HepG2 (cell line): ENCODE measurements around the gene GNA12. TPM values are rescaled to one million over a fixed set of nuclear protein-coding genes. Genes with fewer than 3 reads are reported as not detected.

Experiments
- ATAC-seq: fragments of 200-7000 bp; cut with Tn5 transposase; 3 replicates; pipeline ENCODE4 v1.9.1; 2020; ENCODE audit warnings: mild to moderate bottlenecking, moderate library complexity
- BruUV-seq: library from RNA; stranded (reverse); fragments of 400-500 nt; replicated peaks from 2 replicates; lab custom pipeline; 2021; lab: Mats Ljungman, UMichigan
- CTCF ChIA-PET: fragments of 300-600 bp; formaldehyde crosslinking; extraction: SDS; loops from one replicate; lab custom pipeline; 2021; ENCODE audit warnings: low total read pairs, inconsistent platforms, low intra/inter-chr PET ratio; lab: Yijun Ruan, JAX
- POLR2A ChIA-PET: fragments of 350-600 bp; sonication (Branson Sonifier 250); formaldehyde crosslinking; loops from one replicate; lab custom pipeline; 2020; ENCODE audit warnings: antibody characterized with exemption, inconsistent platforms; lab: Yijun Ruan, JAX
- DNase-seq: peaks from one replicate; pipeline ENCODE4 v3.0.0-alpha.2; 2015; ENCODE audit warnings: low spot score
- FAIRE-seq: peaks from 3 replicates; lab custom pipeline; 2011; peaks lifted over from hg19 to GRCh38; lab: Jason Lieb, UNC
- H2AFZ ChIP-seq: one replicate; pipeline ENCODE4 v1.6.1; 2011; ENCODE audit warnings: low read length, inconsistent platforms
- H3K27ac ChIP-seq: fragments of 300-600 bp; 3 replicates; pipeline ENCODE4 v1.8.0; 2011; ENCODE audit warnings: mixed run types, mild to moderate bottlenecking, mixed read lengths, low read length, inconsistent platforms; ENCODE audit not compliant: insufficient read depth; ENCODE audit errors: extremely low read length
- H3K27me3 ChIP-seq, 2 experiments: fragments of 200-600 bp in 1 of 2; 2 replicates in 1 of 2; 3 replicates in 1 of 2; pipeline versions ENCODE4 v1.6.0 to v1.8.0; 2011; ENCODE audit warnings: low read length in 2 of 2, mild to moderate bottlenecking in 2 of 2, moderate library complexity in 2 of 2, inconsistent platforms in 1 of 2; ENCODE audit not compliant: insufficient read depth in 2 of 2, control insufficient read depth in 1 of 2
- H3K36me3 ChIP-seq, 2 experiments: fragments of 200-600 bp in 1 of 2; replicated peaks in 1 of 2; 2 replicates in 1 of 2; 3 replicates in 1 of 2; pipeline versions ENCODE4 v1.5.1 to v1.8.0; 2011; ENCODE audit warnings: low read length in 2 of 2, inconsistent platforms in 1 of 2; ENCODE audit not compliant: insufficient read depth in 2 of 2, control insufficient read depth in 1 of 2
- H3K4me1 ChIP-seq: 2 replicates; pipeline ENCODE4 v1.5.1; 2012; ENCODE audit warnings: low read length, inconsistent platforms; ENCODE audit not compliant: insufficient read depth
- H3K4me2 ChIP-seq: 2 replicates; pipeline ENCODE4 v1.6.0; 2011; ENCODE audit warnings: low read depth, low read length, inconsistent platforms
- H3K4me3 ChIP-seq, 3 experiments: fragments of 200-600 bp in 1 of 3; sonication (generic), shearing (Covaris generic) in 1 of 3; replicated peaks in 1 of 3; 2 replicates each; pipeline ENCODE4 v1.5.1; 2011 to 2016; ENCODE audit warnings: low read length in 3 of 3, inconsistent platforms in 2 of 3, low read depth in 2 of 3, mild to moderate bottlenecking in 2 of 3, control low read depth in 1 of 3, mixed read lengths in 1 of 3; ENCODE audit not compliant: insufficient read depth in 1 of 3
- H3K79me2 ChIP-seq: one replicate; pipeline ENCODE4 v1.6.1; 2011; ENCODE audit warnings: low read length, inconsistent platforms; ENCODE audit not compliant: insufficient read depth
- H3K9ac ChIP-seq: 2 replicates; pipeline ENCODE4 v1.6.0; 2011; ENCODE audit warnings: mild to moderate bottlenecking, low read depth, low read length, inconsistent platforms; ENCODE audit not compliant: insufficient read depth
- H3K9me3 ChIP-seq: 2 replicates; pipeline ENCODE4 v1.5.1; 2012; ENCODE audit warnings: mild to moderate bottlenecking, low read length
- H4K20me1 ChIP-seq: 2 replicates; pipeline ENCODE4 v1.6.0; 2011; ENCODE audit warnings: inconsistent platforms, mild to moderate bottlenecking, low read length, moderate library complexity; ENCODE audit not compliant: insufficient read depth
- MZF1 ChIP-seq: sonication (generic); formaldehyde crosslinking; IDR thresholded peaks from 2 replicates; pipeline ENCODE4 v1.8.1; 2023; ENCODE audit warnings: mild to moderate bottlenecking, missing genetic modification reagents, borderline replicate concordance
- NBN ChIP-seq: fragments of 450-650 bp; conservative IDR thresholded peaks from 2 replicates; pipeline ENCODE4 v1.6.1; 2017
- ZBTB10 ChIP-seq: sonication (generic); formaldehyde crosslinking; IDR thresholded peaks from 2 replicates; pipeline ENCODE4 v1.4.0; 2020; ENCODE audit warnings: missing genetic modification reagents, borderline replicate concordance
- ZNF7 ChIP-seq: IDR thresholded peaks from 2 replicates; pipeline ENCODE4 v1.6.1; 2016; ENCODE audit warnings: missing biosample characterization, missing genetic modification reagents
- WGBS: methylation state at CpG from one replicate; pipeline ENCODE4 v1.1.6; 2017; ENCODE audit warnings: low lambda C conversion rate; 5-methylcytosine and 5-hydroxymethylcytosine counted together
- in situ Hi-C: cut with HindIII; loops from 2 replicates; pipeline ENCODE4 v1.10.0; 2017; ENCODE audit warnings: low pct_unique_long_range_greater_than_20kb; ENCODE audit not compliant: extremely low pct_ligation_motif_present
- intact Hi-C: fragments of 100-400 bp; cut with micrococcal nuclease; formaldehyde crosslinking; loops from one replicate; pipeline ENCODE4 v1.10.0; 2022; ENCODE audit not compliant: unreplicated experiment
- polyA plus RNA-seq, 8 experiments: library from polyadenylated mRNA; depleted of rRNA in 3 of 8; stranded (reverse) in 7 of 8; unstranded in 1 of 8; fragments of >200 nt; fragmentation: Illumina TruSeq in 4 of 8; extraction: Trizol in 4 of 8; gene quantifications; 2 replicates each; pipeline versions ENCODE4 v1.2.1 to v1.2.3, GENCODE V29; 2011 to 2016; ENCODE audit warnings: low read depth in 4 of 8, missing spikeins in 1 of 8, mixed read lengths in 1 of 8; ENCODE audit not compliant: insufficient read depth in 1 of 8
- total RNA-seq, 5 experiments: library from RNA; depleted of rRNA; stranded (reverse); fragments of >200 nt; fragmentation: Illumina TruSeq; extraction: Trizol; gene quantifications; 2 replicates each; pipeline ENCODE4 v1.2.3, GENCODE V29; 2016; ENCODE audit warnings: low read depth in 1 of 5

Gene GNA12
- total and polyA plus RNA-seq, 2 of the 13 experiments (the other 11 are each of a cell fraction or from before 2014, with no cell fraction given) = 16.2 to 50.9 TPM

DNA sequence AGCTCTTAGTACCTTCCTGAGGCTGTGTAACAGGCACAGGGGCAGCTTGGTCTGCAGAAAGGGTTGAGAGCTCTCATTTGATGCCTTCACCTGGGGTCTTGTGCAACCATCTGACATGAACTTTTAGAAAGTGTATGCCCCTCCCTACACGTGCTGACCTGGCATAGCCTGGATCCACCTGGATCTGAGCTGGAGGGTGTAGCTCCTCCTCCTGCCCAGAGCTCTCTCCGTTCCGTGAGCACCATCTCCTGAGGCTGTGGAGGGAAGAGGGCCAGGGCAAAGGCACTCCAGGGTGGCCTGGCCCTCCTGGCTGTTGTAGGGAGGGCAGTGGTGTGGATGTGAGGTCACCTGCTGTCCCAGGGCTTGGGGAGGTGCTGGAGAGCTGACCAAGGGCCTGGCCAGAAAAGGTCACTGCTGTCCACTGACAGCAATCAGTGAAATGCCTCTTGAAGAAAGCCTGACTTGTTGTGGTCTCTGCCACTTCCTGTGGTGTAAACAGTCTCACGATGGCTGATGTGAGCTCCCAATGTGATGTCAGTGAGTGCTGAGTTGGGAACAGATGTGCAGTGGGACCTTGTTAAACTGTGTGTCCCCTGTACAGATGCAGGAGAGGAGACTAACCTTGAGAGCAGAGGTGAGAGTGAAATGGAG, 133.1 kb downstream of the GNA12 start:
- TF ChIP-seq MZF1 = no peak
- no peak for TF ChIP-seq NBN
- TF ChIP-seq ZBTB10 (CRISPR knock-in tag) = no peak
- no peak for TF ChIP-seq ZNF7 (CRISPR knock-in tag)
- TF ChIP-seq, all 625 proteins: peak for 0
- CTCF ChIA-PET = no interaction called here
- no peaks in the 10 kb centered on the region for H3K36me3 ChIP-seq
- H3K9me3 ChIP-seq = no peaks in the 10 kb centered on the region
- no peak overlapping the region for H2AFZ ChIP-seq
- FAIRE-seq (no peak), ATAC-seq (no peak), DNase-seq (no peak)
- no peak overlapping the region for H3K4me2 ChIP-seq
- H3K79me2 ChIP-seq = no peaks in the 10 kb centered on the region
- H4K20me1 ChIP-seq = no peaks in the 10 kb centered on the region; the same call in 1 of the 2 replicates
- BruUV-seq = no TSS peak
- 31% methylated on average over 4 of the region's 4 CpGs for WGBS
- no peak overlapping the region for H3K9ac ChIP-seq
- H3K27ac ChIP-seq = no peak overlapping the region
- H3K4me3 ChIP-seq = no peak overlapping the region
- H3K4me1 ChIP-seq = peaks cover 28% of the 10 kb centered on the region
- in situ Hi-C loops = no loop called here
- POLR2A ChIA-PET = interaction anchor here (1.5 kb wide), 1 partner anchor 47 kb away, joined by 3 read pairs; no protein-coding TSS in a partner anchor
- H3K27me3 ChIP-seq = peaks cover 0 to 7% of the 10 kb centered on the region in 2 experiments; a peak in 3 of 5 replicates
- intact Hi-C loops = no loop called here
